NCI-H1694 treated with DMSO at 0.1 percent for 48 hours (cell line): ENCODE data around the gene PPP1R13B.
A peak's percentile ranks its signal among the peaks of the same experiment; 100 is the strongest.
"Not testable (repeated sequence)": the region's sequence is repeated elsewhere in the genome, so short reads cannot be mapped to it uniquely, and the experiment has no call there.

Experiments
- DNase-seq: peaks from one replicate; lab custom pipeline; 2025; lab: John Stamatoyannopoulos, UW

PPP1R13B gene

DNA sequence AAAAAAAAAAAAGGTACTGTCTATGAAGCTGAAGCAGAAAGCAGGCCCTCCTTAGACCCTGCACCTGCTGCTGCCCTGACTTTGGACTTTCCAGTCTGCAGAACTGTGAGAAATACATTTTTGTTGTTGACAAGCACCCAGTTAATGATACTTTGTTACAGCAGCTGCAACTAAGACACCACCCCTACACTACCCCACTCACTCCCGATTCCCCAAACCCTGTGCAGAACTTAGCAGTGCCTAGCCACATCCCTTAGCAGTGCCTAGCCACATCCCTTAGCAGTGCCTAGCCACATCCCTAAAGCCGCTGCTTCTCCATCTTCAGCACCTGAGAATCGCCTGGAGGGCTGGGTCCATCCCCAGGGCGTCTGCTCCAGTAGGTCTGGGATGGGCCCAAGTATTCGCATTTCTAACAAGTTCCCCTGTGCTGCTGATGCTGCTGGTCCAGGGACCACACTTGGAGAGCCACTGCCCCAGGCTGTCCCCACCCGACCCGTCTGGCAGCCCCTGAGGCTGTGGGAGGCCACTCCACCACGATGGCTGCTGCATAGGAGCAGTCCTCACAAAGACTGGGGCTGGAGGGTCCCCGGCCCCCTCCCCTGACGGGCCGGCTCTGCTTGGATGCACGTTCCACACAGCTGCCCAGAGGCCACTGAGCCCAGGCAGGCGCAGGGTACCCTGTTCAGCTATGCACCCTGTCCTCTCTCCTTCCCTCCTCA is 10.8 kb upstream of the PPP1R13B start:
- no peak for DNase-seq

DNA sequence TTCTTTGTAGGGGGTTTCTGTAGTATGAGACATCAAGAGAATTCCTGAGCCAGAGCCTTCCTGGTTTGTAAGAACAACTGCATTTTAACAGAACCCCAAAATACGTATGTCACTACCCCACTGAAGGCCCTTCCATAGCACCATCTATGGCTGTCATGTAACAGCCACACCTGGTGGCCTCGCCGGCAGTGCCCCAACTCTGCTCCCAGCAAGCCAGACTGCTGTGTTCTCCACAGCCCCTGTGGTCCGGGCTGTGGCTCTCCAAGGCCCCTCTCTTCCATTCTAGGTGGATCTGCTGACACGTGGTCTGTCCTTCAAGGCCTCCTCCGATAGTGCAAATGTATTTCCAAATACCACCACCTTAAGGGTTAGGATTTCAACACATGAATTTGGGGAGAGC is 9.9 kb upstream of the PPP1R13B start:
- no peak for DNase-seq

DNA sequence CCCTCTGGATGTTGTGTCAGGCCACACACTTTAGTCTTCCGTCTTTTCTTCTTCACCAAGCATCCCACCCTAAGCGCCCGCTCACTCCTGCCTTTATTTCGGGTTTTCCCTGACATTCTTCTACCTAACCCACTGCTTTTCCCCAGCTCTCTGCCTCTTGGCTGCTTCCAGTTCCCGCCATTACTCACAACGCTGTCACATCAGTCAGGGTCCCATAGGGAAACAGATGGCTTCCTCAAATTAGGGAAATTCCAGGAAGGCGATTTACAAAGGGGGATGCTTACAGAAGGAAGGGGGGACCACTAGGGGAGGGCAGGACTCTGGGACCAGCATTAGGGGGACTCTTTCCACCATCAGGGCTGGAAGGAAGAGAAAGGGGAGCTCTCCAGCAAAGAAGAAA is 9.2 kb upstream of the PPP1R13B start:
- DNase-seq, result peak; percentile 91

DNA sequence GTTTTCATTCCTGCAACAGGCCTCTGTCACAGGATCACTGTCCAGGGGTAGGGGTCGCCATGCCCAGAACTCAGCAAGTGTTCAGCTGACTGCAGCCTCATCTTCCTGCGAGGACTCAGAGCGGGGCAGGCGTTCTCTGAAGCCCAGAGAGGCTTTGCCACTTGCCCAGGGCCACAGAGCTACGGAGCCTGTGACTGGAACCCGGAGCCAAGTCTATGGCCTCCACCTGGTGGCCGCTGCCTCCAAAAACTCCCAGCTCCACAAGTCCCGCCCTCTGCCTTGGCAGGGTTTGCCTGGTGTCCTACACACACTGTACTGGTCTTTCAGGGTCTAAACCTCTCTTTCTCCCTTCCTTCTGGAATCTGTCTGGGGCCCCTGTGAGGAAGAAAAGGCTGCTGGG is 8.7 kb upstream of the PPP1R13B start:
- peak; percentile 91 for DNase-seq

DNA sequence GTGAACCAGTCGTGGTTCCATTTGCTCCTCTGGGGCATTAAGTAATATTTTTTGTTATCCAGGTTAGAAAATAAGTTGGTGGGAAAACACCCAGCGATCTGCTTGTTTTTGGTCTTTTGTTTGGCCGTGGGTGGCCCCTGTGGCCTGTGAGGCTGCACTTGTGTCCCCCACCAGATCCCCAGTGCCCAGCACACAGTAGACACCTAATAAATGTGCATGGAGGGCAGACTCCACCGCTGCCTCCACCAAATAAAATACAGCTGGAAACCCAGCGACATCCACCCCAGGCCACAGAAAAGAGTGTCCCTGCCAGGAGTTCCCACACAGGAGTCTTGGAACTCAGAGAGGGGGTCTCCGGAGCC is 8.3 kb upstream of the PPP1R13B start:
- DNase-seq, result no peak

DNA sequence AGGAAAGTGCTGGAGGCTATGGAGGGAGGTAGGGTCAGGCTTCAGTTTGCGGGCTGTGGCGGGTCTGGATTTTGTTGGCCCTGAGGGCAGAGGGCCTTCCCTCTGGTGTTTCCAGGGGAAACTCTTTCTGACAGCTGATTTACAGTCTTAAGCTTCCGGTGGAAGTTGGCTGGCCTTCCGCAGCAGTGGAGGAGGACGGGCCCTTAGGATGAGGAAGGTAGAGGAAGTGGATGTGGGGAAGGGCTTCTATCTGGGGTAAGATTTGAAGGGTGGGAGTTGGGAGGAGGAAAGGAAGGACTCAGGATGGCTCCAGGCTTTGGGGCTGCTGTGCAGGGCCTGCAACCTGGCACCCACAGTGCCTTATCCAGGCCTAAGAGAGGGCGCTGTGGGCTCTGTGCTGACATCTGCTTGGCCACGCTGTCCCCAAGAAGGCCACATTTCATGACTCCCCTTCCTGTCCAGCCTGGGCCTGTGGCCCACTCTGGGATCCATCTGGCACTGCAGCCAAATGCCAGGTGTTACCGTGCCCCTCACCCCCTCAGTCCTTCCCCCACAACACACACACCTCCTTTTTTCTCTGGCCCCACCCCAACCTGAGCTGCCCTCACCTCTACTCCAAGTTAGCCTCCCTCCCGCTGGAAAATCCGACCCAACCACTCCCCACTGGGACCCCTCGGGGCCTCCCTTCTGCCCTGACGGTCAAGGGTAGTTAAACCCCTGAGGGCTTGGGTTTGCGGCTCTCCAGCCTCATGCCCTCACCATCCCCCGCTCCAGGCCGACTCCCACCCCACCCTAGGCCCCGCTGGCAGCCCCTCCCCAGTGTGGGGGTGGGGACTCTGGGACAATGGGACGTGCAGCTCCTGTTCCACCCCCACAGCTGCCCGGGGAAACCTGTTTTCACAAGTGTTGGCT is 7.7 kb upstream of the PPP1R13B start:
- DNase-seq, result peak; percentile 97

DNA sequence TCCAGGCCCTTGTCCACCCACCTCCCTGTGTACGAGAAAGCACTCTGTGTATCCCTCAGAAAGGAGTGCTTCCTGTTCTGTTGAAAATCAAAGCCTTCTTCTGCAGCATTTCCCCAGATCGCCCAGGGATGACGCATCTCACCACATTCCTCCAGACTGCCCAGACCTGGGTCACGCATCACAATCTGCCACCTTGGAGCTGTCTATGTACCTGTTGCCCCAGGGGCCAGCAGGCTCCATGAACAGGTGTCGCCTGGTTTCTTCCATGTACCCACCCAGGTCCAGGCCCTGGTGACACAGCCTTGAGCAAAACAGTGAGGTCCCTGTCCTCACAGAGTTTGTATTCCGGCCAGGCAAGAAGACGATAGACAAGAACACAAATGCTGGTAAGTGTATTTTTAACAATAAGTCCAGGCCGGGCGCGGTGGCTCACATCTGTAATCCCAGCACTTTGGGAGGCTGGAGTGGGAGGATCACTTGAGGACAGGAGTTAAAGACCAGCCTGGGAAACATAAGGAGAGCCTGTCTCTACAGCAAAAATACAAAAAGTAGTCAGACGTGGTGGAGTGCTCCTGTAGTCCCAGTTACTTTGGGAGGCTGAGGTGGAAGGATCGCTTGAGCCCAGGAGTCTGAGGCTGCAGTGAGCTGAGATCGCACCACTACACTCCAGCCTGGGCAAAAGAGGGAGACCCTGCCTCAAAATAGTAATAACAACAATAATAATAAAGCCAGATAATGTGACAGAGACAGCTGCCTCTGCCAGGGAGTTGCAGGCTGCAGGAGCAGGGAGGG is 6.8 kb upstream of the PPP1R13B start:
- DNase-seq, result no peak

DNA sequence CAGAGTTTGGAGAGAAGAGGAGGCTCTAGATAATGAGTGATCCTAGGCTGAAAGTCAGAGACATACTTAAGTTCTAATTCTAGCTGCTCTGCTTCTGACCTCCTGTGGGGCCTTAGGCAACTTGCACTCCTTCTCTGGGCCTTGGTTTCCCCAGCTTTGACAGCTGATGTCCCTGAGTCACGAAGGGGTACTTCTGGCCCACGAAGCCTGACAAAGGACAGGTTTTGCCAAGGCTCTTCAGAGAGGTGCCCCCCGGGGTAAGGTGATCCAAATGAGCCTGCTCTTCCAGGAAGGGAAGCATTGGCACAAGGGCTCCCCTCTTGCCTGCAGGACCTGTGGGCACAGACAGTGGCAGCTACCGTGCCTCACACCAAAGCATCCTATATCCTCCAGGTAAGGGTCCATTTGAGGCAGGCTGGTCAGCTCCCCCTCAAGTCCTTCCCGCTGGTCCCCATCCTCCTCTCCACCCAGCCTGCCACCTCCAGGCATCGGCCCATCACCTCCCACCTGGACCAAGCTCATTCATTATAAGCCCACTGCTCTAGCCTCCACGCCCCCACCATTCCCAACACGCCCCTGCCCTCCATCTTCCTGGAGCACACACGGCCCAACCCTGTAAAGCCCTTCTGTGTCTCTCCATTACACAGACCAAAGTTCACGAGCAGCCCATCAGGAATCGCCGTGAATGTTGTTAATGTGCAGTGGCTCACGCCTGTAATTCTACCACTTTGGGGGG is 1.9 kb upstream of the PPP1R13B start:
- no peak for DNase-seq

DNA sequence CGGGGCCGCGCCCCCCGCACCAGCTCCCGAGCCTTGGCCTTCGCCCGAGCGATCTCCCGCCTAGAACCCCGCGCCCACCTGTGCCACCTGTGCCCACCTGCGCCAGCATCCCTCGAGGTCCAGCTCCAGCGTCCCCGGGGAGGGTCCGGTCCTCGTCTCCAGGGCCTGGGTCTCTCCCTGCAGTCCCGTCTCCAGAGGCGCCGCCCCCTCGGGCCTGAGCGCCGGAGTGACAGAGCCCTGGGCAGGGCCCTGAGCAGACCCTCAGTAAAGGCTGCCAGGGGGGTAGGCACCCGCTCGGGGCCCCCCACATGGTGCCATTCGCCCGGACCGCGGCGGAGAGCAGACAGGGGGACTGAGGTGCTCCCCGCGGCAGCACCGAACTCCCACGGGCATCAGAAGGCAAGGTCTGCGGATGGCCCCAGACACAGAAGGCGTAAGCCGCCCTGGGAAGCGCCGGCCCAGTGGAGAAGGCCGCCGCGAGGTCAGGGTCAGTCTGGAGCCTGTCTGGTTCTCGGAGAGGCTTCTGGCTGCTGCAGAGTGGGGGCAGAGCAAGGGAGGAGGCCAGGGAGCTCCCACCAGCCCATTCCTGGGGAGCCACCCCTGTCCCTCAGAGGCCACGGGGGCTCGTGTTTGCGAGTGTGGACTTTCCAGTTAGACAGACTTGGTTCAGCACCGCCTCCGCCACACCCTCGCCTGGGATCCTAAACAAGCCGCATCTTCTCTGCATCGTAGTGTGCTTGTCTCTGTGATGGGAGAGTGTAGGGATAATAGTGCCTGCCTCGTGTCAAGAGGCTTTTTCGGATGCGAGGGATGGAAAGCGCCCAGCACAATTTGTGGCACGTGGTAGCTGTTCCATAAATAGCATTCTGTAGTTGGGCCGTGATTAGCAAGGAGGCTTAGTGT is 1.1 kb upstream of the PPP1R13B start:
- no peak for DNase-seq

DNA sequence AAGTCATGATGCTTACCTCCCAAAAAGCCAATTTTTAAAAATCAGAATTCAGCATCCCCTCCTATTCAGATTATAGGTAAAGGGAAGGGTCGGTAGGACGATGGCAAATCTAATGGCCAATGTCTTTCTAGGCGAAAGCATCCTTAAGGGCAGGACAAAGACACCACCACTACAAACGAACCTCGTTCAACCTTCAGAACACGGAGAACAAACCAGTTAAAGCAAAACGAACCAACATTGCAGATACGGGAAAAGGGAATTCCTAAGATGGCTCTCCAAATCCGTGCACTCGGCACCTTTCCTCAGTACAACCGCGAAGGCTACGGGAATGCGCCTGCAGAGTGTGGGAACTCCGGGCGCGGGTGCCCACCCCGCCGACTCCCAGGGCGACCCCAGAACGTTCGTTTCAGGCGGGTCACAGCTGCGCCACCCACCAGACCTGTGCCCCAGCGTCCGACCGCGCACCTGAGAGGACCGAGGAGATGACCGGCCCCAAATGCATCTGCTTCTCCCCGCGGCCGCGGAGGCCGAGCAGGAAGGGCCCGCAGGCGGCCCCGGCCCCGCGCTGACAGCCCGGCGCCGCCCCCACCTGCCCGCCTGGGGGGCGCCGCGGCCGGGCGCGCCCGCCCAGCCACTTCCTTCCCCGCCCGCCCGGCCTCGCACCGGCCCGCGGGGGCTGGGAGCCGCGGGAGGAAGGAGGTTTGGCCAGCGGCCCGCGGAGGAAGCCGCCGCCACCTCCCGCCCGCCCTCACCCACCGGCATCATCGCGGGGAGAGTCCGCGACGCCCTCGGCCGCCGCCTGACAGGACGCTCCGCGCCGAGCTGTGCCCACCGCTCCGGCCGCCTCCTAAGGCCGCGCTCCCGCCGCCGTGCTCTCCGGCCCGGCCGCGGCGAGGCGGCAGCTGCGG is 578 bp downstream of the PPP1R13B start:
- DNase-seq, result peak; percentile 49

DNA sequence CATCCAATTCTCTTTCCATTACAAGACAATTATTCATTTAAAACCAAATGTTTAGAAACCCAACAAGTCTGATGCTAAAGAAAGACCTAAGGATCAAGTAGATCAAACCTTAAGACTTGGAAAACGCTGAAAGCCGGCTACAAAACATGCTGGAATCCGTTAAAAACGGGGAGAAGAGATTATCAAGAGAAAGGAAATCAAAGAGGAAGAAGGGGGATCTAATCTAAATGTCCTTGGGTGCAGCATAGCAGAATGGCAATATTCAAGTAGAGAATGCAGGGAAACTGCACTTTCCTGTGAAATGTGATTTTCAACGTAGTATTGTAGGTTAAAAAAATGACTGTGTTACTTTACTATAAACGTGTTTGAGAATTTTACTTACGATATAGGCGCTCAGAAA is 1.3 kb downstream of the PPP1R13B start:
- DNase-seq, result no peak

DNA sequence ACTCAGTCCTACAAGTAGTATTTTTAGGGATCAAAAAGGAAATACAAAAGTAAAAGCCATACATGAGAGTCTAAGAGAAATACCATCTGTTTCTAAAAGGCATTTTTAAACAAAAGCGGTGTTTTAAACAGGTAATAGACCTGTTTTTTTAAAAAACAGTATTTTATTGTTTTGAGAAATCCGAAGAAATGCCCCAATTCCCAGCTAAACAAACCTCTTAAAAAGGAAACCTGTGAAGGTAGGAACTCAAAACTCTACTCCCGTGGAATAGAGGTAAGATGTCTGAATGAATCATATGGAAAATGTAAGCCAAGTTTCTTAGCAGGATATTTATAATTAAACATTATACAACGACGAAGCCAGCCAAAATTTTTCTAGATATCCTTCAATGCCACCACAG is 2.0 kb downstream of the PPP1R13B start:
- no peak for DNase-seq

DNA sequence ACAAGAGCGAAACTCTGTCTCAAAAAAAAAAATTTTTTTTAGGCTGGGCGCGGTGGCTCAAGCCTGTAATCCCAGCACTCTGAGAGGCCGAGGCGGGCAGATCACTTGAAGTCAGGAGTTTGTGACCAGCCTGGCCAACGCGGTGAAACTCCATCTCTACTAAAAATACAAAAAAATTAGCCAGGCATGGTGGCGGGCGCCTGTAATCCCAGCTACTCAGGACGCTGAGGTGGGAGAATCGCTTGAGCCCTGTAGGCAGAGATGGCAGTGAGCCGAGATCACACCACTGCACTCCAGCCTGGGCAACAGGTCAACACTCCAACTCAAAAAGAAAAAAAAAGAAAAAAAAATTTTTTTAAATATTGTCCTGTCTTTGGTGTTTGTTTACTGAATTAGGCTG is 6.1 kb downstream of the PPP1R13B start:
- DNase-seq, result not testable (repeated sequence)

DNA sequence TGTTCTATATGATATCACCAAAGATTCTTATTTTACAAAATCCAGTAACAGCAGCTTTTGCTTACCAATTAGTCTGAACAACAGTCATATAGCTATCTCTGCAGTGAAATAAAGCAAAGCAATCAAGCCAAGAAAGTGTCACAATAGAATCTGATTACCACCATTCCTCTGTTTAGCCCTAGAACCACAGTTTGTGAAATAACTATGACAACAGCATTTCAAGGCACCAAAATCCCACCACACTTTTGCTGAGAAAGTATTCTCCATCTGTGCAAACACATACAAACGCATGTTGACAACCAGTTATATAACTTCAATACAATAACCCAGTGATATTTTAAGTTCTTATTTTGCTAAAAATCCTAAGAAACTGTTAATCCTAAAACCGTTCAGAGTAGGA is 7.4 kb downstream of the PPP1R13B start:
- no peak for DNase-seq

DNA sequence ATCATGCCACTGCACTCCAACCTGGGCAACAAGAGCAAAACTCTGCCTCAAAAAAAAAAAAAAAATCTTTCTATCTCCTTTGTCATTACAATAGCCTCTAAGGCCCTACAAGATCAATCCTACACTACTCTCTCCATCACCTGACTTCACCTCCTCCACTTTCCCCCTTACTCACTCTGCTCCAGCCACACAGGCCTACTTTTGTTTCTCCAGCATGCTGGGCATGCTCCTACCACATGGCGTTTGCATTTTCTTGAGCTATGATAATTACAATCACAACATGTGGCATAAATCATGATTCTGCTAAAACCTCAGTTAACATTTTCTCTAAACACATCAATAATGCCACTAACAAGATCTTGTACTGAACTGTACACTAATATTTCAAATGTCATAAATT is 7.8 kb downstream of the PPP1R13B start:
- DNase-seq, result no peak

DNA sequence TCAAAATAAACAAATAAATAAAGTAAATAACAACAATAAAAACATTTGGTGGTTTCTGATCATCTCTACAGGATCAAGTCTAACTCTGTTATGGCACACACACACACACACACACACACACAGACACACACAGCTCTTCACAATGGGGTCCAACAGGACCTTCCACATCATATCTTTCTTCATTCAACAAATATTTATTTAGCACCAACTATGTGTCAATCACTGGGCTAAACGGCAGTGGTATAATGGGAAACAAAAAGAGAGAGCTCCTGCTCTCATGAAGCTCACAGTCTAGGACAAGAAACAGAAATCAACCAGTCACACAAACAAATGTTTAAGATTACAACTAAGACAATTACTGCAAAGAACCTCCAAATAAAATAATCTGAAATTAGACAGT is 9.3 kb downstream of the PPP1R13B start:
- no peak for DNase-seq

DNA sequence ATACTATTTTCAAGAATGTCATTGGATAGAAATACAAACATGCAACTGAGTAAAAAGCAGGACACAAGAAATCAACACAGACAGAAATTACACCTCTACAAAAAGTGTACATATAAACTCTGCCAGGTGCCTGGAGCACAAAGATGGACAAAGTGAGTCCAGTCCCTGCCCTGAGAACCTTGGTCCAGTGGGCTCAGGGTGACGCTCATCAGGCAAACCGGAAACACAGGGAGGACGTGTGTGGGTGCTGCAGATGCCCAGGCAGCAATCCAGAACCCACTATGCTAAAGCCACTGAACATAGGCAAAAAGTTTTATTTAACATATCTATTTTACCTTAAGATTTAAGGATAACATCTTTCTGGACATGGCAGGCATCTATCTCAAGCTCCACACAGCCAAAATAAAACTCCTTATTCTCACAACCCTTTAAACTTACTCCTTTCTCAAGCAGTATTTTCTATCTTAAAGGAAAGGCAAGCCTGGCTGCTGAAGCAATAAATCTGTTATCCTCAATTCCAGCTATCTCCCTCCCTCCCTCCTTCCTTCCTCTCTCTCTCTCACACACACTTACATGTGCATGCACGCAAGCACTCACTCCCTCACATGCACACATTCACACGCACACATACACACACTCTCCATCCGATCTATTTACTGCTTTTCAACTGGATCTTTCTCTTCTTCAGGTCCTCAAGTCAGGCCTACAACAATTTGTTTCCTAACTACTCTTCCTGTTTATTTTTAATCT is 10.2 kb downstream of the PPP1R13B start:
- no peak for DNase-seq

DNA sequence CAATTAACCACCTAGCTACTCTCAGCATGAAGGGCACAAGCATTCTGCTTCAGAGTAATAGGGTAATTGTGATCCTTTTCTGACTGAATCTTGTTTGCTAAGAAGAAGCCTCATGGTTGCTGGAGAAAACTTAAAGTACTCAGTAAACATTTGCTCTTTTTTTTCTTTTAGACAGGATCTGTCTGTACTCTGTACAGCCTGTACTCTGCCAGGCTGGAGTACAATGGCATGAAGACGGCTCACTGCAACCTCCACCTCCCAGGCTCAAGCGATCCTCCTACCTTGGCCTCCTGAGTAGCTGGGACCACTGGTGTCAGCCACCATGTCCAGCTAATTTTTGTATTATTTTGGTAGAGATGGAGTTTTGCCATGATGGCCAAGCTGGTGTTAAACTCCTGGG is 12.4 kb downstream of the PPP1R13B start:
- DNase-seq, result no peak

DNA sequence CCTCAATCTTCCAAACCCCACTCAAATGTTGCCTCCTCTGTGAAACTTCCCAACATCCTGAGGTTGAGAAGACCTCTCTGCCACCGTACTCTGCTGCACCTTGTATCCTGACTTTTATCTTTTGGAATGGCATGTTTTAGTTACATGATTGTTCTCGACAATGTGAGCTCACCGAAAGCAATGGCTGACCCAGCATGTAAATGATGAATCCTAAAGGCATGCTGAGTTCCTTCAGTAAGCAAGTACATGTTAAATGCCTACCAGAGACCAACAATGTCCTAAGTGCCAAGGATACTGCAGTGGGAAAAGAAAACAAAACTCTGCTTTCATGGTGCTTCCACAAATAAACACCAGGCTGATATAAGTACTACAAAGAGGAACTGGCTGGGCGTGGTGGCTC is 13.7 kb downstream of the PPP1R13B start:
- no peak for DNase-seq
